ENCODE measurements around the gene CD1C.
"Not testable (repeated sequence)": the region's sequence is repeated elsewhere in the genome, so short reads cannot be mapped to it uniquely, and the experiment has no call there.

Gene CD1C

GRCh38 chr1:158289811-158290210 is at the start of gene CD1C:
TSS of gene CD1C (plus strand) at chr1:158289923. CDS start at chr1:158290065, 142 bp downstream.
- no peak for FAIRE-seq

GRCh38 chr1:158246650-158247049 is 43.1 kb upstream of the CD1C start:
- FAIRE-seq = no peak

GRCh38 chr1:158248118-158248517 is 41.6 kb upstream of the CD1C start:
- no peak for FAIRE-seq

- FAIRE-seq = no peak
Observed at GRCh38 chr1:158248771-158249170, 41.0 kb upstream of the CD1C start.

- FAIRE-seq = no peak
Observed at GRCh38 chr1:158249646-158250045, 40.1 kb upstream of the CD1C start.

- FAIRE-seq = no peak
Observed at GRCh38 chr1:158251163-158251562, 38.6 kb upstream of the CD1C start.

GRCh38 chr1:158255656-158256055 is 34.1 kb upstream of the CD1C start:
- FAIRE-seq = no peak

- not testable (repeated sequence) for FAIRE-seq
Observed at GRCh38 chr1:158256747-158257146, 33.0 kb upstream of the CD1C start.

GRCh38 chr1:158257888-158258287 is 31.8 kb upstream of the CD1C start:
- FAIRE-seq = no peak

GRCh38 chr1:158259117-158259516 is 30.6 kb upstream of the CD1C start:
- no peak for FAIRE-seq

GRCh38 chr1:158272681-158273080 is 17.0 kb upstream of the CD1C start:
- FAIRE-seq = no peak

- FAIRE-seq = no peak
Observed at GRCh38 chr1:158274797-158275196, 14.9 kb upstream of the CD1C start.

- FAIRE-seq = not testable (repeated sequence)
Observed at GRCh38 chr1:158282421-158282820, 7.3 kb upstream of the CD1C start.

GRCh38 chr1:158283965-158284364 is 5.8 kb upstream of the CD1C start:
- no peak for FAIRE-seq

- FAIRE-seq = no peak
Observed at GRCh38 chr1:158285756-158286241, 3.9 kb upstream of the CD1C start.

GRCh38 chr1:158286487-158286886 is 3.2 kb upstream of the CD1C start:
- no peak for FAIRE-seq

GRCh38 chr1:158286941-158287346 is 2.8 kb upstream of the CD1C start:
- no peak for FAIRE-seq

GRCh38 chr1:158290321-158290844 is 660 bp downstream of the CD1C start:
- FAIRE-seq = no peak

GRCh38 chr1:158295791-158296190 is 6.1 kb downstream of the CD1C start:
- FAIRE-seq = no peak

- no peak for FAIRE-seq
Observed at GRCh38 chr1:158310623-158311022, 20.9 kb downstream of the CD1C start.

GRCh38 chr1:158311066-158311465 is 21.3 kb downstream of the CD1C start:
- FAIRE-seq = no peak

GRCh38 chr1:158323866-158324265 is 34.1 kb downstream of the CD1C start:
- no peak for FAIRE-seq

- no peak for FAIRE-seq
Observed at GRCh38 chr1:158324395-158324794, 34.7 kb downstream of the CD1C start.

GRCh38 chr1:158327481-158327880 is 37.8 kb downstream of the CD1C start:
- FAIRE-seq = no peak

- no peak for FAIRE-seq
Observed at GRCh38 chr1:158328426-158328825, 38.7 kb downstream of the CD1C start.
